Activated CD4-positive, alpha-beta T cell treated with anti-CD3 and anti-CD28 coated beads, Interleukin-10, Interleukin-2, amounts not matched to agents 100 ng/mL and 50 ng/mL, durations not matched to agents 16 hours and 8 hours (primary cell): ENCODE results near the gene ZCRB1.
A peak's percentile ranks its signal among the peaks of the same experiment; 100 is the strongest.

ENCODE experiments used
- DNase-seq: peaks from one replicate; pipeline ENCODE4 v3.0.0-alpha.2; 2020

ZCRB1 gene

GRCh38 chr12:42327227-42327590 lies 1.3 kb upstream of the ZCRB1 start:
- DNase-seq: no peak

- peak; percentile 31 for DNase-seq
Observed at GRCh38 chr12:42326541-42327226, 790 bp upstream of the ZCRB1 start.

DNA sequence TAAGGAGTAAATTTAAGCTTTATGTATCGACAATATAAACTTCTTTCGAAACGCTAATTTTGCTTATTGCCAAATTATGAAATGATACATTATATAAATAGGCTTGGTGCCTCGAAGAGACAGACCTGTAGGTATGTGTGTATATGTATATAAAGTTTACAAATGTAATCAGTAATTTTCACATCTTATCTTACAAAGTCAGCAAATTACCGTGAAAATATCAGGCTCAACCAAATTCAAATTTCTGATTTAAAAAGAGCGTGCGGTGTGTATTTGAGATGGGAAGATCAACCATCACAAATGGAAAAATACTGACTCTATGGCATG lies 605 bp downstream of the ZCRB1 start:
- DNase-seq: no peak

- no peak for DNase-seq
Observed at GRCh38 chr12:42323856-42324255, 2.0 kb downstream of the ZCRB1 start.

DNA sequence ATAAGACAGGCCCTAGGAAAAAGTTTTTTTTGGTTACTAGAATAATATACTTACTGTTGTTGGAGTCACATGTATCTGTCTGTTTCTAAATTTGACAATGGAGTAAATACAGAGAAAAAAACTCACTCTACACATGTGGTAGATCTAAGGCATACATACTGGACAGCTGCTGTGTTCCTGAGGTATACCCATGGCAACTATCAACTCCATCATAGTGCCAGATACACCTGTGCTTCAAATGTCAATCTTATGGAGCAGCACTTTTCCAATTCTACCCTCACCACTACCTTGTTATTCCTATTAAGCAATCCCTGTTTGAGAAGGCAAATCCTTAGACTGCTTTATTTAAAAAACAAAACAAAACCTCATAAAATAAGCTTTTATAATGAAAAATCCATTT lies 3.3 kb downstream of the ZCRB1 start:
- no peak for DNase-seq

DNA sequence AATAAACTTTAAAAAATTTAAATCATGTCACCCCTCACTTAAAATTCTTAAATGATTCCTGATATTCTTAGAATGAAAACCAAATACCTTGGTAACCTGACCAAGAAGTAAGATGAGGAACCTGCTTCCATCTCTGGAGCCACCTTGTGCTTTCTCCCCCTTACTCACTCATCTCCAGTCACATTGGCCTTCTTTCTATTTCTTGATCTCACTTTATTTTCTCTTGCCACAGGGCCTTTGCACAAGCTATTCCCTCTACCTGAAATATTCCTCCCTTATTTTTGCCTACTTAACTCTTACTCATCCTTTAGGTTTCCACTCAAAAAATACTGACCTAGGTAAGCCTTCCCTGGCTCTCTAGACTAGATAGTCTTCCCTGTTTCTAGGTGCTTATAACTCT lies 5.1 kb downstream of the ZCRB1 start:
- no peak for DNase-seq

- no peak for DNase-seq
Observed at GRCh38 chr12:42315108-42315507, 10.8 kb downstream of the ZCRB1 start.

DNA sequence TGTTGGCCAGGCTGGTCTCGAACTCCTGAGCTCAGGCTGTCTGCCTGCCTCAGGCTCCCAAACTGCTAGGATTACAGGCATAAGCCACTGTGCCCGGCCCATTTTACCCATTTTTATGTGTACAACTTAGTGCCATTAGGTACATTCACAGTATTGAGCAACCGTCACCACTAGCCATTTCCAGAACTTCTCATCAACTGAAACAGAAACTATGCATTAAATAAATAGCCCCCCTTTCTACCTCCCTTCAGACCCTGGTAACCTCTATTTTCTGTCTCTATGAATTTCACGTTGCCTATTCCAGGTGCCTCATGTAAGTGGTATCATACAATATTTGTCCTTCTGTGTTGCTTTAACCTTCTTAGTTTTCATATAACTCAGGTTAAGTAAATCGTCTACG lies 15.9 kb downstream of the ZCRB1 start:
- DNase-seq: no peak

GRCh38 chr12:42308390-42308789 lies 17.5 kb downstream of the ZCRB1 start:
- DNase-seq: no peak

DNA sequence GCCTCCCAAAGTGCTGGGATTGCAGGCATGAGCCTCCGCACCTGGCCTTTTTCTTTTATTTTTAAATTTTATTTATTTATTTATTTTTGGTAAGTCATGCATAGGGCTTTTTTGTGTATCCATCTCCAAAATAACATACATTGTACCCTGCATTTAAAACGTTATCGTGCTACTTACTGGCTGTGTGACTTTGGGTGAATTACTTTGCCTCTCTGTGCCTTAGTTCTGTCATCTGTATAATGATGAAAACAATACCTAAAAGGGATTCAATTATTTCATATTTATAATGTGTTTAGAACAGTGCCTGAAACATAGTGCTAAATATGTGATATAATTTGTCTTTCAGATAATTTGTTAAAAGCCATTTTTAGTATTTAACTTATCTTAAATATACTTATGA lies 19.6 kb downstream of the ZCRB1 start:
- no peak for DNase-seq

DNA sequence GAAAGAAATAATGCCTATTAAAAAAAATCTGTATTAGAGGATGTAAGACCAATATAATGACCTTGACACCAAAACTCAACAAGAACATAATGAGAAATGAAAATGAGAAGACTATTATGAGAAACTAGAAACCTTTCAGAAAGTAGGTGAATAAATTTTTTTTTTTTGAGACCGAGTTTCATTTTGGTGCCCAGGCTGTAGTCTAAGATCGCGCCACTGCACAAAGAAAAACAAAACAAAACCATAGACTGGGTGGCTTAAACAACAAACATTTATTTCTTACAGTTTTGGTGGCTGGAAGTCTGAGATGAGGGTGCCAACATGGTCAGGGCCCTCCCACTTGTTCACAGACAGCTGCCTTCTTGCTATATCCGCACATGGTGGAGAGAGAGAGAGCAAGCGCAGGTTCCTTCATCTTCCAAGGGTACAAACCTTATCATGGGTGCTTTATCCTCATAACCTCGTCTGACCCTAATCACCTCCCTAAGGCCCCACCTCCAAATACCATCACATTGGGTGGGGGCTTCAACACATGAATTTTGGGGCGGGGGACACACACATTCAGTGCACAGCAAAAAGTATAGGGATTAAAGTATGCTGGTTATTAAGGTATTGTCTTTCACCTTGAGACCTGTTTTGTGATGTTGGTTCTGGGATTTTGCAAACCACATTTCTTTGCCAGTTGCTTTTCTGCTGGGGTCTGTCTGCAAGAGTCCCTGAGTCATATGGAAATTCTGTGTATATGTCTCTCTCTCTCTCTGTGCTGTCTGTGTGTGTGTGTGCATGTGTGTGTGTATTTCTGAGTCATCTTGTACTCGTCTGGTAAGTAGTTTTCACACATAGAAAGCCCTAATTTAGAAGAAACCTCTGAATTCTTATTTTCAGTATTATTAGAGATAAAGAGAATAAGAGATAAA lies 26.2 kb downstream of the ZCRB1 start:
- peak; percentile 91 for DNase-seq

- DNase-seq: no peak
Observed at GRCh38 chr12:42298887-42299286, 27.0 kb downstream of the ZCRB1 start.

- peak; percentile 53 for DNase-seq
Observed at GRCh38 chr12:42296503-42297109, 29.3 kb downstream of the ZCRB1 start.

DNA sequence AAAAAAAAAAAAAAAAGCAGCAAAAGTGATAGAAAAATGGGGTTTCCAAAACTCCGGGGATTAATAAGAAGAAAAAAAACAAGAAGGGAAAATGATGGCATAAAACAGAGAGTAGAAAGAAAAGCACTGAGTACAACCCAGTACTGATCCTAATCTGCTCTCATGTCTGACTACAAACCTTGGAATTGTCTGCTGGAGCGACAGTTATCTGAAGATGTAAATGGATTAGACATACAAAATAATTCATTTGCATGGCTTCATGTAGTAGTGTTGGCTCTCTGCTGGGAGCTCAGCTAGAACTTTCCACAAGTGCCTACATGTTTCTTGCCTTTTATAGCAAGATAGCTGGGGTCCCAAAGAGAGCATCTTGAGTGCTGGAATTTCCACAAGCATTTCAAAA lies 34.2 kb downstream of the ZCRB1 start:
- DNase-seq: no peak

- DNase-seq: no peak
Observed at GRCh38 chr12:42288544-42288943, 37.4 kb downstream of the ZCRB1 start.

DNA sequence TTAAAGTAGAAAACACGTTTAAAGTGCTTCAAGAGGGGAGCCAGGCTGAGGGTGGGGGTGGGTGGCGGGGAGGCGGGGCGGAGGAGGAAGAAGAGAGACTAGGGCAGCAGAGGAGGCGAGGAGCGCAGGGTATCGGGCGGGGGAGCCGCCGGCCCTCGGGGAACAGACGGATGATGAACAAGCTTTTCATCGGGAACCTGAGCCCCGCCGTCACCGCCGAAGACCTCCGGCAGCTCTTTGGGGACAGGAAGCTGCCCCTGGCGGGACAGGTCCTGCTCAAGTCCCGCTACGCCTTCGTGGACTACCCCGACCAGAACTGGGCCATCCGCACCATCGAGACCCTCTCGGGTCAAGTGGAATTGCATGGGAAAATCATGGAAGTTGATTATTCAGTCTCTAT lies 39.2 kb downstream of the ZCRB1 start:
- DNase-seq: no peak

- no peak for DNase-seq
Observed at GRCh38 chr12:42285431-42285830, 40.5 kb downstream of the ZCRB1 start.

- no peak for DNase-seq
Observed at GRCh38 chr12:42284876-42285275, 41.0 kb downstream of the ZCRB1 start.

GRCh38 chr12:42284157-42284556 lies 41.7 kb downstream of the ZCRB1 start:
- DNase-seq: no peak

DNA sequence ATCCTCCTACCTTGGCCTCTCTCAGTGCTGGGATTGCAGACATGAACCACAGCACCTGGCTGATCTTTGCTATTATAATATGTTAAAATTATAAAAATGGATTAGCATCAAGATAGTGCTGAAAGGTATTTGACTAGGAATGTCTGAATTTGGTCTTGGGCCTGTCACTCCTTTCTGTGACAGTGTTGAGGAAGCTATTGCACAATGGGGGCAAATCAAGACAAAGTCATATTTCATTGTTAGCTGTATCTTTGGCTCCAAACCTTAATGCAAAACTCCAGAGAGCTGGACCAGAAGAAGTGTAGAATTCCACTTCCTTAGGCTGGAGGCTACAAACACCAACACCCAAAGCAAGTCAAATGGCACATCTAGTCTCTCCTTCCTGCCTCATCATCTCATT lies 42.2 kb downstream of the ZCRB1 start:
- no peak for DNase-seq

DNA sequence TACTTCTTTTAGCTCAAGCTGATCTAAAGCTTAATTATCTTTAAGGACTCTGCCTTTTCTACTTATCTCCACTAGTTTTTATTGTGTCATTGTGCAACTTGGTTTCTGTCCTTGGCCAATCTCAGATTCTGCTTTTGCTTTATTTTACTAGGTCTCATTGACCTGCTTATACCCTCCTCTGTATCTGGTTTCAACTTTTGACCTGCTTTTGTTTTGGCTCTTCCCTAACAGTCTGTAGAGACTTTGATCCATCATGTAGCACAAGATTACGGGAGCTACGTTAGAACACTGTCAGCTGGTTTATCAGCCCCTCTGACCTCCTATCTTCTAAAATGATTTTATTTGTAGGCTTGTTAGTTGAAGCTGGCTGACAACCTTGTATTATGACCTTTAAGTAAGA lies 43.6 kb downstream of the ZCRB1 start:
- DNase-seq: no peak

DNA sequence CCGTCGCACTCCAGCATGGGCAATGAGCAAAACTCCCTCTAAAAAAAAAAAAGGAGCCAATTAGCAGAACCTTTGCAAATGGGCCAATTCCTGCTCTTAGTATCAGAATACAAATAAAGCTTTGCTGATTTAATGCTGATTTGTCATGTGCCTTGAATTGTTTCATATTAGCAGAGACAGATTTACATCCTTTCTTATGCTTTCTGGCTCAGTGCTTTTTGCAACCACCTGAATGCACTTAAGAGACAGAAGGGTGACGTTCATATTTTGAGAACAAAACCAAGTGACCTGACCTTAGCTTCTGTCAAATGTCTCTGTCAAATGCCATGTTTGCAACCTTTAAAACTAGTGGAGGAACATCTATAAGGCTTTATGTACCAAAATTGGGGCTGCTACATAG lies 44.0 kb downstream of the ZCRB1 start:
- no peak for DNase-seq

DNA sequence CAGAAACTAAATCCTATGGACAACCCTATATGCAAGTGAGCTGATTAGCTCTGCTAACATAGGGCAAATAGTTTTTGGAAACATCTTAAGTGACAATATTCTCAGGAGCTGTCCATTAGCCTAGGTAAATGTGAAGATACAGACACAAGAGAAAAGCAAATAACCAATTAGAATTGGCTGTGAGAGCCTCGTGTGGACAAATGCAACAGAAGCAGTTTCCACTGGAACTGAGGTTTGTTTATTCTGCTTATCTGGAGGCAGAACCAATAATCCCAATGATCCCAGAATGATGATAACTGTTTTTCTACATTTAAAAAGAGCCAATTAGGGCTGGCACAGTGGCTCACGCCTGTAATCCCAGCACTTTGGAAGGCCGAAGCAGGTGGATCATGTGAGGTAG lies 44.6 kb downstream of the ZCRB1 start:
- no peak for DNase-seq

DNA sequence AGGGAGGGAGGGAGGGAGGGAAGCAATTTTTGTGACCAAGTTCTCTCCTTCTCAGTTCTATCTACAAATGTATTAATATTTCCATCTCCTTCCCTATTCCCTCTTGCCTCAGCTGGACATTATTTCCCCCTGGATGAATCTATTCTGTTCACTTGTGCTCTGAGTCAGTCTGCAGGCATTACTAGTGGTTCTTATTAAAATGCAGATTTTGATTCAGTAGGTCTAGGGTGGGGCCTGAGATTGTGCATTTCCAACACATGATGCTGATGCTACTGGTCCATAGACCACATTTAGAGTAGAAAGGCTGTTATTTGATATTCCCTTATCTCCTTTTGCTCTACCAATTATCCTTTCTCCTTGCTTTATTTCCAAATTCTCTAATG lies 47.8 kb downstream of the ZCRB1 start:
- no peak for DNase-seq
